GM12878 (cell line): ENCODE data around the gene INAFM1. TPM values are rescaled to one million over a fixed set of nuclear protein-coding genes. Genes with fewer than 3 reads are reported as not detected.
A peak's percentile ranks its signal among the peaks of the same experiment; 100 is the strongest.

Experiments
- ASH2L ChIP-seq: fragments of 300-600, 200-600 bp; sonication (generic); IDR thresholded peaks from 2 replicates; pipeline ENCODE4 v1.6.1; 2017; ENCODE audit warnings: low read depth, mild to moderate bottlenecking, borderline replicate concordance
- BCL11A ChIP-seq: IDR thresholded peaks from 2 replicates; pipeline ENCODE4 v1.6.1; 2011; ENCODE audit warnings: low read depth, low read length
- BRCA1 ChIP-seq: IDR thresholded peaks from 2 replicates; pipeline ENCODE4 v1.6.1; 2011; ENCODE audit warnings: low read depth, low read length, improper control_type of control experiment
- GABPA ChIP-seq: IDR thresholded peaks from 2 replicates; pipeline ENCODE4 v1.6.1; 2014; ENCODE audit warnings: antibody characterized with exemption, low read depth, mild to moderate bottlenecking, inconsistent platforms
- GATAD2B ChIP-seq: fragments of 450-650 bp; conservative IDR thresholded peaks from 2 replicates; pipeline ENCODE4 v1.6.1; 2017; ENCODE audit warnings: low read depth, mild to moderate bottlenecking, moderate library complexity
- KDM1A ChIP-seq: fragments of 200-600 bp; sonication (generic); IDR thresholded peaks from 2 replicates; pipeline ENCODE4 v1.6.1; 2016; ENCODE audit warnings: borderline replicate concordance
- MYB ChIP-seq: fragments of 150-350 bp; IDR thresholded peaks from 2 replicates; pipeline ENCODE4 v1.6.1; 2014; ENCODE audit warnings: mild to moderate bottlenecking, low read depth, low read length, borderline replicate concordance
- NFYA ChIP-seq: IDR thresholded peaks from 2 replicates; pipeline ENCODE4 v1.6.1; 2011; ENCODE audit warnings: low read depth, mild to moderate bottlenecking, low read length, improper control_type of control experiment, borderline replicate concordance
- NRF1 ChIP-seq: conservative IDR thresholded peaks from 2 replicates; pipeline ENCODE4 v1.6.1; 2011; ENCODE audit warnings: mild to moderate bottlenecking, low read depth, low read length, improper control_type of control experiment
- PAX8 ChIP-seq: fragments of 450-650 bp; IDR thresholded peaks from 2 replicates; pipeline ENCODE4 v1.6.1; 2017; ENCODE audit warnings: mild to moderate bottlenecking, moderate library complexity
- RAD21 ChIP-seq: IDR thresholded peaks from 2 replicates; pipeline ENCODE4 v1.6.1; 2011; ENCODE audit warnings: mild to moderate bottlenecking, low read depth, low read length, moderate library complexity; ENCODE audit not compliant: insufficient read depth
- RELB ChIP-seq: fragments of 450-650 bp; IDR thresholded peaks from 2 replicates; pipeline ENCODE4 v1.6.1; 2017; ENCODE audit warnings: low read depth, mild to moderate bottlenecking, moderate library complexity
- SREBF1 ChIP-seq: IDR thresholded peaks from 2 replicates; pipeline ENCODE4 v1.6.1; 2012; ENCODE audit warnings: mild to moderate bottlenecking, low read length
- SREBF2 ChIP-seq: IDR thresholded peaks from 2 replicates; pipeline ENCODE4 v1.6.1; 2012; ENCODE audit warnings: mild to moderate bottlenecking, low read length
- WRNIP1 ChIP-seq: IDR thresholded peaks from 2 replicates; pipeline ENCODE4 v1.6.1; 2011; ENCODE audit warnings: low read depth, low read length, improper control_type of control experiment, borderline replicate concordance
- ZNF274 ChIP-seq: IDR thresholded peaks from one replicate; pipeline ENCODE4 v1.8.0; 2011; ENCODE audit not compliant: insufficient read length, insufficient read depth
- polyA plus RNA-seq, 11 experiments: library from polyadenylated mRNA; depleted of rRNA in 4 of 11; unstranded in 6 of 11; stranded (reverse) in 5 of 11; fragments of >200 nt; fragmentation: Nextera tagmentation in 4 of 11; fragmentation: Illumina TruSeq in 1 of 11; extraction: Ambion mirVana in 4 of 11; extraction: Trizol in 1 of 11; gene quantifications; 1 replicate in 1 of 11; 2 replicates in 10 of 11; pipeline versions ENCODE4 v1.2.1 to v1.2.3, GENCODE V29; 2011 to 2016; ENCODE audit warnings: inconsistent platforms in 2 of 11, missing spikeins in 2 of 11, low read depth in 1 of 11
- total RNA-seq, 4 experiments: library from RNA; depleted of rRNA in 3 of 4; stranded (reverse); fragments of >200 nt in 3 of 4; fragmentation: Illumina TruSeq in 1 of 4; extraction: Trizol in 1 of 4; gene quantifications; 2 replicates each; pipeline versions ENCODE4 v1.2.1 to v1.2.3, GENCODE V29; 2013 to 2021
- TF ChIP-seq, protein P1 (sequence below): fragments of 450-650 bp; IDR thresholded peaks from 2 replicates; pipeline ENCODE4 v1.6.1; 2017; ENCODE audit warnings: mild to moderate bottlenecking
- TF ChIP-seq, protein P2 (sequence below): fragments of 450-650 bp; IDR thresholded peaks from 2 replicates; pipeline ENCODE4 v1.6.1; 2016; ENCODE audit warnings: mild to moderate bottlenecking
- TF ChIP-seq, protein P3 (sequence below): fragments of 450-650 bp; IDR thresholded peaks from 2 replicates; pipeline ENCODE4 v1.6.1; 2016; ENCODE audit warnings: mild to moderate bottlenecking
- TF ChIP-seq, protein P4 (sequence below): fragments of 450-650 bp; IDR thresholded peaks from 2 replicates; pipeline ENCODE4 v1.6.1; 2017; ENCODE audit warnings: mild to moderate bottlenecking, moderate library complexity

The INAFM1 gene
- total and polyA plus RNA-seq, 10 of the 15 experiments (the other 5 are each of a cell fraction or from before 2014, with no cell fraction given), result 0.57 to 6.8 (median 1.1) TPM; not detected in 1

- TF ChIP-seq, protein P1, sequence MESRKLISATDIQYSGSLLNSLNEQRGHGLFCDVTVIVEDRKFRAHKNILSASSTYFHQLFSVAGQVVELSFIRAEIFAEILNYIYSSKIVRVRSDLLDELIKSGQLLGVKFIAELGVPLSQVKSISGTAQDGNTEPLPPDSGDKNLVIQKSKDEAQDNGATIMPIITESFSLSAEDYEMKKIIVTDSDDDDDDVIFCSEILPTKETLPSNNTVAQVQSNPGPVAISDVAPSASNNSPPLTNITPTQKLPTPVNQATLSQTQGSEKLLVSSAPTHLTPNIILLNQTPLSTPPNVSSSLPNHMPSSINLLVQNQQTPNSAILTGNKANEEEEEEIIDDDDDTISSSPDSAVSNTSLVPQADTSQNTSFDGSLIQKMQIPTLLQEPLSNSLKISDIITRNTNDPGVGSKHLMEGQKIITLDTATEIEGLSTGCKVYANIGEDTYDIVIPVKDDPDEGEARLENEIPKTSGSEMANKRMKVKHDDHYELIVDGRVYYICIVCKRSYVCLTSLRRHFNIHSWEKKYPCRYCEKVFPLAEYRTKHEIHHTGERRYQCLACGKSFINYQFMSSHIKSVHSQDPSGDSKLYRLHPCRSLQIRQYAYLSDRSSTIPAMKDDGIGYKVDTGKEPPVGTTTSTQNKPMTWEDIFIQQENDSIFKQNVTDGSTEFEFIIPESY, result no peak
- TF ChIP-seq, protein P2, sequence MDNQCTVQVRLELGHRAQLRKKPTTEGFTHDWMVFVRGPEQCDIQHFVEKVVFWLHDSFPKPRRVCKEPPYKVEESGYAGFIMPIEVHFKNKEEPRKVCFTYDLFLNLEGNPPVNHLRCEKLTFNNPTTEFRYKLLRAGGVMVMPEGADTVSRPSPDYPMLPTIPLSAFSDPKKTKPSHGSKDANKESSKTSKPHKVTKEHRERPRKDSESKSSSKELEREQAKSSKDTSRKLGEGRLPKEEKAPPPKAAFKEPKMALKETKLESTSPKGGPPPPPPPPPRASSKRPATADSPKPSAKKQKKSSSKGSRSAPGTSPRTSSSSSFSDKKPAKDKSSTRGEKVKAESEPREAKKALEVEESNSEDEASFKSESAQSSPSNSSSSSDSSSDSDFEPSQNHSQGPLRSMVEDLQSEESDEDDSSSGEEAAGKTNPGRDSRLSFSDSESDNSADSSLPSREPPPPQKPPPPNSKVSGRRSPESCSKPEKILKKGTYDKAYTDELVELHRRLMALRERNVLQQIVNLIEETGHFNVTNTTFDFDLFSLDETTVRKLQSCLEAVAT, result peak; percentile 98
- TF ChIP-seq, protein P3, sequence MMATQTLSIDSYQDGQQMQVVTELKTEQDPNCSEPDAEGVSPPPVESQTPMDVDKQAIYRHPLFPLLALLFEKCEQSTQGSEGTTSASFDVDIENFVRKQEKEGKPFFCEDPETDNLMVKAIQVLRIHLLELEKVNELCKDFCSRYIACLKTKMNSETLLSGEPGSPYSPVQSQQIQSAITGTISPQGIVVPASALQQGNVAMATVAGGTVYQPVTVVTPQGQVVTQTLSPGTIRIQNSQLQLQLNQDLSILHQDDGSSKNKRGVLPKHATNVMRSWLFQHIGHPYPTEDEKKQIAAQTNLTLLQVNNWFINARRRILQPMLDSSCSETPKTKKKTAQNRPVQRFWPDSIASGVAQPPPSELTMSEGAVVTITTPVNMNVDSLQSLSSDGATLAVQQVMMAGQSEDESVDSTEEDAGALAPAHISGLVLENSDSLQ, result 0 out of 2 replicates have a peak, but pooled peaks have one; percentile 23
- TF ChIP-seq RELB (peak; percentile 84), MYB (no peak), BCL11A (no peak), KDM1A (no peak), BRCA1 (no peak), ASH2L (no peak), NFYA (no peak), GATAD2B (peak; percentile 86), PAX8 (no peak), WRNIP1 (no peak), NRF1 (no peak), ZNF274 (no peak), RAD21 (no peak), GABPA (peak; percentile 93), SREBF2 (0 out of 2 replicates have a peak, but pooled peaks have one; percentile 50), SREBF1 (no peak)
- TF ChIP-seq, protein P4, sequence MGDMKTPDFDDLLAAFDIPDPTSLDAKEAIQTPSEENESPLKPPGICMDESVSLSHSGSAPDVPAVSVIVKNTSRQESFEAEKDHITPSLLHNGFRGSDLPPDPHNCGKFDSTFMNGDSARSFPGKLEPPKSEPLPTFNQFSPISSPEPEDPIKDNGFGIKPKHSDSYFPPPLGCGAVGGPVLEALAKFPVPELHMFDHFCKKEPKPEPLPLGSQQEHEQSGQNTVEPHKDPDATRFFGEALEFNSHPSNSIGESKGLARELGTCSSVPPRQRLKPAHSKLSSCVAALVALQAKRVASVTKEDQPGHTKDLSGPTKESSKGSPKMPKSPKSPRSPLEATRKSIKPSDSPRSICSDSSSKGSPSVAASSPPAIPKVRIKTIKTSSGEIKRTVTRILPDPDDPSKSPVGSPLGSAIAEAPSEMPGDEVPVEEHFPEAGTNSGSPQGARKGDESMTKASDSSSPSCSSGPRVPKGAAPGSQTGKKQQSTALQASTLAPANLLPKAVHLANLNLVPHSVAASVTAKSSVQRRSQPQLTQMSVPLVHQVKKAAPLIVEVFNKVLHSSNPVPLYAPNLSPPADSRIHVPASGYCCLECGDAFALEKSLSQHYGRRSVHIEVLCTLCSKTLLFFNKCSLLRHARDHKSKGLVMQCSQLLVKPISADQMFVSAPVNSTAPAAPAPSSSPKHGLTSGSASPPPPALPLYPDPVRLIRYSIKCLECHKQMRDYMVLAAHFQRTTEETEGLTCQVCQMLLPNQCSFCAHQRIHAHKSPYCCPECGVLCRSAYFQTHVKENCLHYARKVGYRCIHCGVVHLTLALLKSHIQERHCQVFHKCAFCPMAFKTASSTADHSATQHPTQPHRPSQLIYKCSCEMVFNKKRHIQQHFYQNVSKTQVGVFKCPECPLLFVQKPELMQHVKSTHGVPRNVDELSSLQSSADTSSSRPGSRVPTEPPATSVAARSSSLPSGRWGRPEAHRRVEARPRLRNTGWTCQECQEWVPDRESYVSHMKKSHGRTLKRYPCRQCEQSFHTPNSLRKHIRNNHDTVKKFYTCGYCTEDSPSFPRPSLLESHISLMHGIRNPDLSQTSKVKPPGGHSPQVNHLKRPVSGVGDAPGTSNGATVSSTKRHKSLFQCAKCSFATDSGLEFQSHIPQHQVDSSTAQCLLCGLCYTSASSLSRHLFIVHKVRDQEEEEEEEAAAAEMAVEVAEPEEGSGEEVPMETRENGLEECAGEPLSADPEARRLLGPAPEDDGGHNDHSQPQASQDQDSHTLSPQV, result no peak
These were observed 18.6 kb upstream of the INAFM1 start, which contains the start of gene CCDC9 (continued) for GRCh38 chr19:47255879-47256692.
